GM19240 (cell line): ENCODE data around the gene FAM53B.

Experiments
- DNase-seq: peaks from one replicate; pipeline ENCODE4 v3.0.0; 2011; ENCODE audit warnings: low spot score; ENCODE audit not compliant: insufficient read length

Gene FAM53B

GRCh38 chr10:124709861-124710260 lies 34.3 kb downstream of the FAM53B start:
- DNase-seq = no peak

- no peak for DNase-seq
Observed at GRCh38 chr10:124708922-124709520, 35.2 kb downstream of the FAM53B start.

GRCh38 chr10:124708246-124708779 lies 35.9 kb downstream of the FAM53B start:
- DNase-seq = no peak

- DNase-seq = no peak
Observed at GRCh38 chr10:124707551-124707950, 36.6 kb downstream of the FAM53B start.

GRCh38 chr10:124707144-124707467 lies 37.1 kb downstream of the FAM53B start:
- no peak for DNase-seq

- no peak for DNase-seq
Observed at GRCh38 chr10:124706462-124707143, 37.6 kb downstream of the FAM53B start.

GRCh38 chr10:124705817-124706461 lies 38.2 kb downstream of the FAM53B start:
- no peak for DNase-seq

- DNase-seq = no peak
Observed at GRCh38 chr10:124705381-124705740, 38.8 kb downstream of the FAM53B start.

GRCh38 chr10:124704428-124705380 lies 39.5 kb downstream of the FAM53B start:
- no peak for DNase-seq

GRCh38 chr10:124703778-124704427 lies 40.3 kb downstream of the FAM53B start:
- DNase-seq = no peak

- DNase-seq = no peak
Observed at GRCh38 chr10:124703372-124703771, 40.8 kb downstream of the FAM53B start.

- no peak for DNase-seq
Observed at GRCh38 chr10:124701881-124702656, 42.1 kb downstream of the FAM53B start.

GRCh38 chr10:124701435-124701834 lies 42.7 kb downstream of the FAM53B start:
- DNase-seq = no peak

GRCh38 chr10:124701038-124701365 lies 43.2 kb downstream of the FAM53B start:
- no peak for DNase-seq

- no peak for DNase-seq
Observed at GRCh38 chr10:124700293-124701037, 43.7 kb downstream of the FAM53B start.

GRCh38 chr10:124699471-124700292 lies 44.5 kb downstream of the FAM53B start:
- DNase-seq = no peak

GRCh38 chr10:124698545-124699469 lies 45.4 kb downstream of the FAM53B start:
- DNase-seq = no peak
